Naive B cell (primary cell): ENCODE data around the gene CCDC141. TPM values are rescaled to one million over a fixed set of nuclear protein-coding genes. Genes with fewer than 3 reads are reported as not detected.
"Not testable (repeated sequence)": the region's sequence is repeated elsewhere in the genome, so short reads cannot be mapped to it uniquely, and the experiment has no call there.

Experiments
- ATAC-seq, 2 donors: fragments of 150-1000 bp; cut with Tn5 transposase; 2 replicates each; pipeline ENCODE4 v1.10.0; 2021; ENCODE audit warnings: low read depth in 2 of 2, mild to moderate bottlenecking in 2 of 2, moderate library complexity in 2 of 2
- DNase-seq: peaks from one replicate; pipeline ENCODE4 v3.0.0; 2022
- H3K27ac Mint-ChIP-seq, 6 donors: one replicate each; pipeline ENCODE4 v1.8.0; 2020 to 2022; ENCODE audit warnings: mild to moderate bottlenecking in 6 of 6, mixed read lengths in 6 of 6, moderate library complexity in 5 of 6, inconsistent platforms in 2 of 6
- H3K27me3 Mint-ChIP-seq, 3 donors: one replicate each; pipeline ENCODE4 v1.8.0; 2021 to 2022; ENCODE audit warnings: mixed read lengths in 3 of 3, mild to moderate bottlenecking in 1 of 3
- H3K36me3 Mint-ChIP-seq, 2 donors: one replicate each; pipeline ENCODE4 v1.8.0; 2020 to 2022; ENCODE audit warnings: mixed read lengths in 2 of 2, inconsistent platforms in 1 of 2, mild to moderate bottlenecking in 1 of 2
- H3K4me1 Mint-ChIP-seq, 3 donors: one replicate each; pipeline ENCODE4 v1.8.0; 2020 to 2022; ENCODE audit warnings: mixed read lengths in 3 of 3, inconsistent platforms in 1 of 3, mild to moderate bottlenecking in 1 of 3, moderate library complexity in 1 of 3
- H3K4me3 Mint-ChIP-seq, 8 donors: one replicate each; pipeline ENCODE4 v1.8.0; 2020 to 2022; ENCODE audit warnings: mild to moderate bottlenecking in 8 of 8, mixed read lengths in 8 of 8, moderate library complexity in 8 of 8, inconsistent platforms in 2 of 8
- H3K9me3 Mint-ChIP-seq, 7 donors: one replicate each; pipeline ENCODE4 v1.8.0; 2020 to 2022; ENCODE audit warnings: mixed read lengths in 7 of 7, mild to moderate bottlenecking in 5 of 7, inconsistent platforms in 2 of 7, moderate library complexity in 1 of 7
- polyA plus RNA-seq, 6 donors: library from polyadenylated mRNA; unstranded; fragments of 300-500 nt; fragmentation: Illumina TruSeq; gene quantifications; one replicate each; pipeline ENCODE4 v1.2.3, GENCODE V29; 2021; ENCODE audit warnings: low read depth in 6 of 6

The CCDC141 gene, protein sequence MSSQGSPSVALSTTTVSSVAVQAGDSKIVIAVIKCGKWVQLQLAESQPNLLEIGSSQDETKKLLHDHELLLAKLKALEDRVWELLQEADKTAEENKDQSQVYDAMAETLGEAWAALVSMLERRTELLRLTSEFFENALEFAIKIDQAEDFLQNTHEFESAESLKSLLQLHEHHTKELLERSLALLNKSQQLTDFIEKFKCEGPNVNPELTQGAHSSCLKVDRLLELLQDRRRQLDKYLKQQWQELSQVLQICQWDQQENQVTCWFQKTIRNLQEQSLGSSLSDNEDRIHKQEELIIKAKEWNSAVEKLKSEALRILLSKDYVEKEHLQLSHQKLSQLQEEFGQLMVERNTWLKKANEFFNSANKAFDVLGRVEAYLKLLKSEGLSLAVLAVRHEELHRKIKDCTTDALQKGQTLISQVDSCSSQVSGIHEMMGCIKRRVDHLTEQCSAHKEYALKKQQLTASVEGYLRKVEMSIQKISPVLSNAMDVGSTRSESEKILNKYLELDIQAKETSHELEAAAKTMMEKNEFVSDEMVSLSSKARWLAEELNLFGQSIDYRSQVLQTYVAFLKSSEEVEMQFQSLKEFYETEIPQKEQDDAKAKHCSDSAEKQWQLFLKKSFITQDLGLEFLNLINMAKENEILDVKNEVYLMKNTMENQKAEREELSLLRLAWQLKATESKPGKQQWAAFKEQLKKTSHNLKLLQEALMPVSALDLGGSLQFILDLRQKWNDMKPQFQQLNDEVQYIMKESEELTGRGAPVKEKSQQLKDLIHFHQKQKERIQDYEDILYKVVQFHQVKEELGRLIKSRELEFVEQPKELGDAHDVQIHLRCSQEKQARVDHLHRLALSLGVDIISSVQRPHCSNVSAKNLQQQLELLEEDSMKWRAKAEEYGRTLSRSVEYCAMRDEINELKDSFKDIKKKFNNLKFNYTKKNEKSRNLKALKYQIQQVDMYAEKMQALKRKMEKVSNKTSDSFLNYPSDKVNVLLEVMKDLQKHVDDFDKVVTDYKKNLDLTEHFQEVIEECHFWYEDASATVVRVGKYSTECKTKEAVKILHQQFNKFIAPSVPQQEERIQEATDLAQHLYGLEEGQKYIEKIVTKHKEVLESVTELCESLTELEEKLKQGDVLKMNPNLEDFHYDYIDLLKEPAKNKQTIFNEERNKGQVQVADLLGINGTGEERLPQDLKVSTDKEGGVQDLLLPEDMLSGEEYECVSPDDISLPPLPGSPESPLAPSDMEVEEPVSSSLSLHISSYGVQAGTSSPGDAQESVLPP (N-terminal part only)
- polyA plus RNA-seq, result 10 to 100 TPM in 1 of 6 donors, 1 to 10 TPM in 5; 3.3 to 20.1 (median 7.5) TPM

DNA sequence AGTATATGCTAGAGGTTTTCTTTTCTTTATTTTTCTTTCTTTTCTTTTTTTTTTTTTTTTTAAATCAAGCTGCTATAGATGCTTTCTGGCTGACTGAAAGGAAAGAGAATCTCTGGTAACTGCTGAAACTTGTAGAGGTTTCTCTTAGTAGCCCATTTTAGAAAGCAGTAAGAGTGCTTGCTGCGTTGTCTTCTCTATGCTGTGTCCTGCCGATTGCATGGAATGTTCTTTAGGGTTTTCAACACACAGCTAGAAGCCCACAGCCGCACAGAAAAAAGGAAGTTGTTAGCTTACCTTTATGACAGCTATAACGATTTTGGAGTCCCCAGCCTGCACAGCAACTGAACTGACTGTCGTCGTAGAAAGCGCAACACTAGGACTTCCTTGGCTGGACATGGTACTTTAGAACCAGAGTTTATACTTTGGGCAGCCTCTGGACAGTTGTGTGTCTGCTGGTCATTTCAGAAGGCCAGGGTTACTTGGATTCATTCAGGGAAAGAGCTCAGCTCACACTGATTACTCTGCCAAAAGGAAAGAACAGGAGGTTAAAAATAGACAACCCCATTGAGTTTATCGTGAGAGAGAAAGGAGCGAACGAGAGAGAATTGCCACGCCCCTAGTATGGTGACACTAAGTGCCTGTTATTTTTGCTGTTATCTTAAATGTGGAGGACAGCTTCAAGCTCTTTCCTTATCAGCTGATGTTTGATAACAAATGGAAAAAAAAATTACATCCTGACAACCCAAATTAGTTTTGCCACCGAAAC, at the start of gene CCDC141:
Gene CCDC141 (minus strand): TSS at position 592 of the 766 bp plus-strand sequence. CDS start 196 bp downstream, at position 396.
- Mint-ChIP-seq H3K36me3 (no peaks in the 10 kb centered on the region), H3K9me3 (no peaks in the 10 kb centered on the region), H3K27me3 (no peaks in the 10 kb centered on the region), H3K4me1 (peaks cover 22 to 56% (median 52%) of the 10 kb centered on the region in 3 donors), H3K4me3 (peak within 1 kb of the TSS; percentile 88 to 97 (median 94)), H3K27ac (peak within 1 kb of the TSS; percentile 55 to 98 (median 94))
- peak; percentile 86 to 91 for ATAC-seq
- peak; percentile 50 for DNase-seq

DNA sequence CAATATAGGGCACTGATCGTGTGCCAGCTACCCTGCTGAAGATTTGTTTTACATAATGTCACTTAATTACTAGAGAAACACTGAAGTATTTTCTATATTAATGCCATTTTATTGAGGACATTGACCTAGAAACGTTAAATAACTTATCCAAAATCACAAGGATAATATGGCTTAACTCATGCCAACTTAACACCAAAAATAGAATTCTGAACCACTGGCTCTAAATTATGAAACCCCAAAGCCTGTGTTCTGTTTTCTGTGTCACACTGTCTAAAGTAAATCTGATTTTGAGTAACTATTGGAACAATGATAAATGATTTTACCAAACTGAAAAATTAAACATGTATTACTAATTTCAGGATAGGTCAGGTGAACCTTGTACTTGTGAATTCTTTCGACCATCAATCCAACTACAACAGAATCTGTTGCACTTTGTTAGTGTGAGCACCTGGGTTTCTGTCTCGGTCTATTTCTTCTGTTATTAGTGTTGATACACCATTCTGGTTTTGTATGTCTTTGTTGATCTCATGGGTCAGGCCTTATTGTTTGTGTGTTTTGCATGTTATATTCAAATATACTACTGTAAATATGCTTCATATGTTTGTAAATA, 48.2 kb upstream of the CCDC141 start:
- Mint-ChIP-seq H3K9me3 (peaks cover 0 to 8% (median 5%) of the 10 kb centered on the region in 7 donors), H3K36me3 (no peaks in the 10 kb centered on the region), H3K4me1 (peaks cover 29 to 50% (median 37%) of the 10 kb centered on the region in 3 donors), H3K27me3 (no peaks in the 10 kb centered on the region), H3K27ac (no peak overlapping the region), H3K4me3 (no peak overlapping the region)
- ATAC-seq (no peak), DNase-seq (no peak)

DNA sequence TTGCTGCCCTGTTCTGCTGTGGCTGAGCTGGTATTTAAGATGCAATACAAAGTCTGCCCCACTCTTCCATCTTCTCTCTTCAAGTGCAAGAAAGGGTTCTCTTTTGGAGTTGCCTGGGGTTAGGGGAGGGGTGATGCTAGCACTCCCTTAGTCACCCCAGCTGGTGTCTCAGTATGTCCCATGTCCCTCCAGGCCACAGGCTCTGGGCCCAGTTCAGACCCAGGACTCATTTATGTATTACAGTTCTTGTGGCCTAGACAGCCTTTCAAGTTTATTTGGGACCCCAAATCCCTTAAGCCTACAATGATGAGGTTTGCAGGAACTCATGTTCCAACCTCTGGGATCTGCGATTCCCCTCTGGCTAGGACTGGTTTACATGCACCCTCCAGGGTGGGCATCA, 47.2 kb upstream of the CCDC141 start:
- Mint-ChIP-seq H3K27ac (peak overlapping the region in 3 of 6 donors; percentile 12 to 52 (median 47)), H3K4me3 (peak overlapping the region in 3 of 8 donors; percentile 17 to 45 (median 38)), H3K36me3 (no peaks in the 10 kb centered on the region), H3K4me1 (peaks cover 29 to 51% (median 37%) of the 10 kb centered on the region in 3 donors), H3K27me3 (no peaks in the 10 kb centered on the region), H3K9me3 (peaks cover 0 to 12% (median 5%) of the 10 kb centered on the region in 7 donors)
- DNase-seq, result no peak
- no peak for ATAC-seq

DNA sequence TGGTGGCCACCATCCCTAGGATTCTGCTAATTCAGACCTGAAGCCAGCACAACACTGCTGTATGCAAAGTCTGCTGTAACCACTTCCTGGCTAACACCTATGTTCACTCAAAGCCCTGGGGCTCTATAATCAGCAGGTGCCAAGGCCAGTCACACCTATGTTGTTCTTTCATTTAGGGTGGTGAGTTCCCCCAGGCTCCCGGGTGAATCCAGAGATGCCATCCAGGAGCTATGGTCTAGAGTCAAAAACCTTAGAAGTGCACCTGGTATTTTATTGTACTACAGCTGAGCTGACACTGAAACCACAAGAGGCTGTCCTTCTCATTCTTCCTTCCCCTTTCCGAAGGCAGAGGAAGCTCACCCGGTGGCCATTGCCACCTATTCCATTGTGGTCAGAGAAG, 46.2 kb upstream of the CCDC141 start:
- H3K27ac Mint-ChIP-seq, result peak overlapping the region in 3 of 6 donors; percentile 34 to 55 (median 38)
- ATAC-seq (peak; percentile 90 to 92), DNase-seq (peak; percentile 47)
- H3K4me1 Mint-ChIP-seq, result peaks cover 29 to 51% (median 37%) of the 10 kb centered on the region in 3 donors
- no peaks in the 10 kb centered on the region for H3K27me3 Mint-ChIP-seq
- no peaks in the 10 kb centered on the region for H3K36me3 Mint-ChIP-seq
- peak overlapping the region in 7 of 8 donors; percentile 37 to 83 (median 77) for H3K4me3 Mint-ChIP-seq
- peaks cover 0 to 12% (median 5%) of the 10 kb centered on the region in 7 donors for H3K9me3 Mint-ChIP-seq

DNA sequence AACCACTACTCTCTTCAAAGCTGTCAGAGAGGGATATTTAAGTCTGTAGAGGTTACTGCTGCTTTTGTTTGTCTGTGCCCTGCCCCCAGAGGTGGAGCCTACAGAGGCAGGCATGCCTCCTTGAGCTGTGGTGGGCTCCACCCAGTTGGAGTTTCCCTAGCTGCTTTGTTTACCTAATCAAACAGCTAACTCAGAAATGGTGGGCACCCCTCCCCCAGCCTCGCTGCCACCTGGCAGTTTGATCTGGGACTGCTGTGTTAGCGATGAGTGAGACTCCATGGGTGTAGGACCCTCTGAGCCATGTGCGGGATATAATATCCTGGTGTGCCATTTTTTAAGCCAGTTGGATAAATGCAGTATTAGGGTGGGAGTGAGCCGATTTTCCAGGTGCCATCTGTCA, 43.0 kb upstream of the CCDC141 start:
- not testable (repeated sequence) for H3K27me3 Mint-ChIP-seq, H3K27ac Mint-ChIP-seq, H3K36me3 Mint-ChIP-seq, ATAC-seq, DNase-seq
- Mint-ChIP-seq H3K4me3 (peak overlapping the region in 1 of 8 donors; percentile 55), H3K9me3 (peaks cover 0 to 10% (median 5%) of the 10 kb centered on the region in 7 donors), H3K4me1 (peaks cover 25 to 45% (median 29%) of the 10 kb centered on the region in 3 donors)

DNA sequence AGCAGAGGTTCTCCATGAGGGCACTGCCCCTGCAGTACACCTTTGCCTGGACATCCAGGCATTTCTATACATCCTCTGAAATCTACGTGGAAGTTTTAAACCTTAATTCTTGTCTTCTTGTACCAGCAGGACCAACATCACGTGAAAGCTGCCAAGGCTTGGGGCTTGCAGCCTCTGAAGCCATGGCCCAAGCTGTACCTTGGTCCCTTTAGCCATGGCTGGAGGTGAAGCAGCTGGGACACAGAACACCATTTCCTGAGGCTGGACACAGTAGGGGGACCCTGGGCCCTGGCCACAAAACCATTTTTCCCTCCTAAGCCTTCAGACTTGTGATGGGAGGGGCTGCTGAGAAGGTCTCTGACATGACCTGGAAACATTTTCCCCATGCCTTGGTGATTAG, 32.8 kb upstream of the CCDC141 start:
- H3K4me3 Mint-ChIP-seq, result no peak overlapping the region
- ATAC-seq, result no peak
- no peaks in the 10 kb centered on the region for H3K27me3 Mint-ChIP-seq
- peaks cover 6 to 14% of the 10 kb centered on the region in 2 donors for H3K36me3 Mint-ChIP-seq
- H3K4me1 Mint-ChIP-seq, result peaks cover 0 to 11% (median 5%) of the 10 kb centered on the region in 3 donors
- no peak for DNase-seq
- H3K9me3 Mint-ChIP-seq, result peaks cover 3 to 21% (median 15%) of the 10 kb centered on the region in 7 donors
- H3K27ac Mint-ChIP-seq, result no peak overlapping the region

DNA sequence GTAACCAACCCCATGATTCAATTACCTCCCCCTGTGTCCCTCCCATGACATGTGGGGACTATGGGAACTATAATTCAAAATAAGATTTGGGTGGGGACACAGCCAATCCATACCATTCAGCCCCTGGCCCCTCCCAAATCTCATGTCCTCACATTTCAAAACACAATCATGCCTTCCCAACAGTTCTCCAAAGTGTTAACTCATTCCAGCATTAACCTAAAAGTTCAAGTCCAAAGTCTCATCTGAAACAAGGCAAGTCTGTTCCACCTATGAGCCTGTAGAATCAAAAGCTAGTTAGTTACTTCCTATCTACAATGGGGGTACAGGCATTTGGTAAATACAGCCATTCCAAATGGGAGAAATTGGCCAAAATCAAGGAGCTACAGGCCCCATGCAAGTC, 32.0 kb upstream of the CCDC141 start:
- Mint-ChIP-seq H3K36me3 (peaks cover 6 to 22% of the 10 kb centered on the region in 2 donors), H3K27ac (no peak overlapping the region), H3K4me1 (peaks cover 0 to 11% (median 5%) of the 10 kb centered on the region in 3 donors), H3K9me3 (peaks cover 8 to 29% (median 22%) of the 10 kb centered on the region in 7 donors), H3K4me3 (no peak overlapping the region), H3K27me3 (no peaks in the 10 kb centered on the region)
- ATAC-seq (no peak), DNase-seq (no peak)

DNA sequence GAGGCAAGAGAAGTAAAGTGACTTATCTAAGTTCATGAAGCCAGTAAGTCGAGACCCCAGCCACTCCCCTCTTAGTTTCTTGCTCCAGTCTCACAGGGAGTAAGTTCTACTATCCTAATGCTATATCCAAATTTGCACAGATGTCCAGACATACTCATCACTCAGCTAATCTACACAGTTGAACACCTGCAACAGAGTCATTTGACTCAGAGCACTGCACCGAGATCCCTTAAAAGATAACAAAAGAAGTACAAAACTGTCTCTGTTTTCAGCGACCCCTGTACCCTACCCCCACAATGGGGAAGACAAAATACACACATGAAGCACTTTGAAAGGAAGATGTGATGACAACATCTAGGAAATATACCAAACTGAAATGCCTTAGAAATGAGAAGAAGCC, 22.6 kb upstream of the CCDC141 start:
- no peak for ATAC-seq
- H3K4me1 Mint-ChIP-seq, result peaks cover 0 to 9% (median 0%) of the 10 kb centered on the region in 3 donors

DNA sequence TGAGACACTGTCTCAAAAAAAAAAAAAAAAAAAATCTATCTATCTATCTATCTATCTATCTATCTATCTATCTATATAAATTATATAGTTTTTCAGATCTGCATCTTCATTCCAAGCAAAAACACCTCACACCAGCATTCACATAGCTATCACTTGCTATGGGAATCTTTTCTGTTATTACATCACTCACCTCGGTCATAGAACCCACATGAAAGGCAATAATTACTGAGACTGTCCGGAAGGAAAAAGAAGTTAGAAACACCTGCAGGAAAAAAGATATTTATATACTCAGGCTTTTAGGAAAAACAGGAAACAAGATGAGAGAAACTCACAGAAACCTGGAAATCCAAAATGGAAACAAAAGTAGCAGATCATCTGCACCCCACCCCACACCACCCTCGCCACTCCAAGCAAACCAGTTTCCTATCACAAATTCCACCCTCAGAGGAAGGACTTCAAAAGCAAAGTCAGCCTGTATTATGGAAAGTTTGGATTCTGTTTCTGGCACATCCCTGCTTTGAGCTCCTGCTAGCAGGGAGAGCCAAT, 21.9 kb upstream of the CCDC141 start:
- Mint-ChIP-seq H3K27me3 (no peaks in the 10 kb centered on the region), H3K4me3 (no peak overlapping the region), H3K9me3 (peaks cover 8 to 18% (median 14%) of the 10 kb centered on the region in 7 donors), H3K27ac (no peak overlapping the region), H3K4me1 (peaks cover 0 to 9% (median 0%) of the 10 kb centered on the region in 3 donors), H3K36me3 (peaks cover 7 to 13% of the 10 kb centered on the region in 2 donors)
- no peak for DNase-seq
- no peak for ATAC-seq

More for the DNA sequence above, 22.6 kb upstream of the CCDC141 start:
- H3K4me3 Mint-ChIP-seq, result no peak overlapping the region
- H3K27ac Mint-ChIP-seq, result no peak overlapping the region
- DNase-seq, result no peak
- peaks cover 14 to 24% (median 20%) of the 10 kb centered on the region in 7 donors for H3K9me3 Mint-ChIP-seq
- H3K36me3 Mint-ChIP-seq, result peaks cover 13% of the 10 kb centered on the region in 2 donors
- H3K27me3 Mint-ChIP-seq, result no peaks in the 10 kb centered on the region

DNA sequence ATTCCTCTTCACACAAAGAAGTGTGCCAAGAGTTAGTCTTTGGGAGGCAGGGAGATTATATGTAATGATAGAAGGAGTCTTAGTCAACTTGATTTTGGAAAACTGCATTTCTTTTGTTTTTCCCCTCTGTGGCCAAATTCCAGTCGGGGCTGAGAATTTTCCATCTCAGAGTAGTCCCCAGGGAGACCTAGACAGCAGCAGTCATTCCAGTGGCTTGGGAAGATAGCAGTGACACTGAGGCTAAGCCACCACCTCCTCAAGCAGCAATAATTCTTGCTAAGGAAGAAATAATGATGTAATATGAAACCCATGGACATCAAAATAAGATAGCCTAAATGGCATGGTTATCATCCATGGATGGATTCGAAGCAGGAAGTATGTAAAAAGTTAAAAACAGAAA, 21.0 kb upstream of the CCDC141 start:
- no peak overlapping the region for H3K4me3 Mint-ChIP-seq
- H3K9me3 Mint-ChIP-seq, result peaks cover 8 to 14% (median 12%) of the 10 kb centered on the region in 7 donors
- H3K27ac Mint-ChIP-seq, result no peak overlapping the region
- peaks cover 0 to 13% of the 10 kb centered on the region in 2 donors for H3K36me3 Mint-ChIP-seq
- DNase-seq (no peak), ATAC-seq (no peak)
- H3K4me1 Mint-ChIP-seq, result peaks cover 0 to 9% (median 0%) of the 10 kb centered on the region in 3 donors
- H3K27me3 Mint-ChIP-seq, result no peaks in the 10 kb centered on the region

DNA sequence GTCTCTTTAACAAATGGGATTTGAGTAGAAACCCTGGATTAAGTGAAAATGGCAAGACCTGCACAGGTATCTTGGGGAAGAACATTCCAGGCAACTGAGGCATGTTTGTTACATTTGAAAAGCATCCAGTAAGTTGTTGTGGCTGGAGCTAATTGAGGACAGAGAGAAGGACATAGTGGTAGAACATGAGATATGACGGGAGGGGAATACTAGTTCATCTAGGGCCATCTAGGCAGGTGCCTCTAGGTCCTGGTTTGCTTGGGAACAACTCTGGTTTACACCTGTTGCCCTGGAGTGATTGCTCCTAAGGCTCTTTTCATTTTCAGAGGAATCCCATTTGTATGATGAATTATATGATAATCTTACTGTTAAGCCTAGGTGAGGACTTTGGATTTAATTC, 19.7 kb upstream of the CCDC141 start:
- H3K9me3 Mint-ChIP-seq, result peaks cover 8 to 19% (median 13%) of the 10 kb centered on the region in 7 donors
- DNase-seq (no peak), ATAC-seq (no peak)
- H3K27ac Mint-ChIP-seq, result no peak overlapping the region
- peaks cover 0 to 13% of the 10 kb centered on the region in 2 donors for H3K36me3 Mint-ChIP-seq
- H3K4me1 Mint-ChIP-seq, result peaks cover 0 to 9% (median 0%) of the 10 kb centered on the region in 3 donors
- no peaks in the 10 kb centered on the region for H3K27me3 Mint-ChIP-seq
- H3K4me3 Mint-ChIP-seq, result no peak overlapping the region
